Activated naive CD4-positive, alpha-beta T cell treated with anti-CD3 and anti-CD28 coated beads, Interleukin-2, amount 50 U/mL, for 16 hours (primary cell): Measurements from ENCODE around the gene CHRNA3.

Source experiments
- DNase-seq: peaks from one replicate; pipeline ENCODE4 v3.0.0-alpha.2; 2020

Gene CHRNA3

DNA sequence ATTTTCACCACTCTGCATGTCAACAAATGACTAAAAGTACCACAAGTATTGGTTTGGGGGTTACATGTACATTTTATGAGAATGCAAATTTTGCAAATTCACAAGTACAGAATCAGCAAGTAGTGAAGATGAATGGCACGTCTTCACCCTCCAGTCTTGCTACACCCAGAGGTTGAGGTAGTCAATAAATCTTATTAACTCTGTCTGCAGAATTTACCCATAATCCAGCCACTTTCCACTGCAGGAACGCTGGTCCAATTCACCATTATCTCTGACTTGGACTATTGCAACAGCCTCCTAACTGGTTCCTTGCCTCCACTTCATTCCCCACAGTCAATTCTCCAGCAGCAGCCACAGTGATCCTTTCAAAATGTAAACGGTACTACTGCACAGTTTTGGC lies 70.0 kb downstream of the CHRNA3 start:
- no peak for DNase-seq

DNA sequence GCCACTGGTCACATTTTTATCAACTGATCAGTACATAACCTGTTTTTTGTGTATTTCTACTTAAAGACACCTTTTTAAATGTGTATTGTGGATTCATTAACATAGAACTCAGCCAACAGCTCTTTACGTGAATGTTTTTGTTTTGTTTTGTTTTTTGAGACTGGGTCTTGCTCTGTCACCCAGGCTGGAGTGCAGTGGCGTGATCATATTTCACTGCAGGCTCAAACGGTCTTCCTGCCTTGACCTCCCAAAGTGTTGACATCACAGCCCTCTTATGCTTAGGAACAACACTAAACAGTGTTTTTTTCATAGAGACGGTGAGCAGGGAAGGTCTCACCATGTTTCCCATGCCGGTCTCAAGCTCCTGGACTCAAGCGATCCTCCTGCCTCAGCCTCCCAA lies 70.6 kb downstream of the CHRNA3 start:
- no peak for DNase-seq
